Transverse colon (tissue), 4 donors: Measurements from ENCODE around the gene PPP1R7. TPM values are rescaled to one million over a fixed set of nuclear protein-coding genes. Genes with fewer than 3 reads are reported as not detected.
A peak's percentile ranks its signal among the peaks of the same experiment; 100 is the strongest.

Source experiments
- DNase-seq: peaks from one replicate; pipeline ENCODE4 v3.0.0-alpha.2; 2019
- H3K27ac ChIP-seq, 4 donors: fragments of 200-600 bp; sonication (generic); 2 replicates each; pipeline ENCODE4 v1.5.1; 2016 to 2018; ENCODE audit warnings: inconsistent platforms in 4 of 4
- H3K27me3 ChIP-seq: fragments of 200-600 bp; sonication (generic); 2 replicates; pipeline ENCODE4 v1.5.1; 2017; ENCODE audit warnings: inconsistent platforms
- H3K36me3 ChIP-seq, 4 donors: fragments of 200-600 bp; sonication (generic); 2 replicates each; pipeline ENCODE4 v1.5.1; 2017 to 2019; ENCODE audit warnings: inconsistent platforms in 4 of 4
- H3K4me1 ChIP-seq, 4 donors: fragments of 200-600 bp; sonication (generic); 2 replicates each; pipeline ENCODE4 v1.5.1; 2017 to 2020; ENCODE audit warnings: inconsistent platforms in 4 of 4
- H3K4me3 ChIP-seq, 4 donors: fragments of 200-600 bp; sonication (generic); 1 replicate in 1 of 4; 2 replicates in 3 of 4; pipeline versions ENCODE4 v1.5.1 to v1.6.1; 2017 to 2019; ENCODE audit warnings: inconsistent platforms in 4 of 4
- H3K9me3 ChIP-seq, 2 donors: fragments of 200-600 bp; sonication (generic); 2 replicates each; pipeline ENCODE4 v1.5.1; 2017 to 2019; ENCODE audit warnings: inconsistent platforms in 2 of 2
- CTCF ChIP-seq, 5 experiments: fragments of 200-600 bp in 3 of 5; fragments of 450-650 bp in 2 of 5; sonication (generic) in 3 of 5; IDR thresholded peaks; 1 replicate in 2 of 5; 2 replicates in 3 of 5; pipeline ENCODE4 v1.5.1; 2016 to 2017; ENCODE audit warnings: antibody characterized with exemption in 5 of 5, inconsistent platforms in 3 of 5, mild to moderate bottlenecking in 2 of 5, moderate library complexity in 1 of 5
- EP300 ChIP-seq: sonication (generic); formaldehyde crosslinking; IDR thresholded peaks from one replicate; pipeline ENCODE4 v1.6.1; 2017; ENCODE audit warnings: antibody characterized with exemption, low read depth
- POLR2A ChIP-seq: fragments of 450-650 bp; IDR thresholded peaks from one replicate; pipeline ENCODE4 v1.6.1; 2016; ENCODE audit warnings: antibody characterized with exemption, mild to moderate bottlenecking, moderate library complexity
- POLR2AphosphoS5 ChIP-seq, 3 donors: sonication (generic); formaldehyde crosslinking; IDR thresholded peaks; one replicate each; pipeline ENCODE4 v1.6.1; 2016; ENCODE audit warnings: antibody characterized with exemption in 3 of 3
- WGBS, 2 donors: methylation state at CpG; one replicate each; pipeline ENCODE4 v1.1.5; 2018; ENCODE audit warnings: low coverage in 1 of 2; 5-methylcytosine and 5-hydroxymethylcytosine counted together
- in situ Hi-C, 4 donors: fragments of 200-750 bp; cut with MboI; loops; one replicate each; pipeline versions ENCODE4 v1.15.0 to v1.15.1; 2017; ENCODE audit warnings: low sequenced_read_pairs in 3 of 4, low pct_ligation_motif_present in 1 of 4, low pct_unique_long_range_greater_than_20kb in 1 of 4
- intact Hi-C: fragments of 100-400 bp; cut with DNase I; formaldehyde crosslinking; loops from one replicate; pipeline ENCODE4 v1.15.1; 2023; ENCODE audit warnings: low total_unique reads
- total RNA-seq, 4 donors: library from RNA; depleted of rRNA; stranded (reverse); fragments of >200 nt; gene quantifications; one replicate each; pipeline ENCODE4 v1.1.0, GENCODE V29; 2016

PPP1R7 gene
- total RNA-seq, 4 donors from 2014 or later = 10.8 to 84.2 (median 46.5) TPM

- Histone ChIP-seq H3K9me3 (no peaks in the 10 kb centered on the region), H3K4me1 (peaks cover 7 to 18% (median 11%) of the 10 kb centered on the region in 4 donors), H3K27me3 (no peaks in the 10 kb centered on the region), H3K27ac (peak overlapping the region; percentile 39 to 67 (median 54)), H3K36me3 (no peaks in the 10 kb centered on the region), H3K4me3 (peak overlapping the region; percentile 23 to 57 (median 40))
- intact Hi-C loops = no loop called here
- in situ Hi-C loops = no loop called here
- peak; percentile 51 for DNase-seq
- WGBS, 2 donors = 2 to 3% methylated on average over 6 to 24 of the region's 83 CpGs
- TF ChIP-seq CTCF (IDR thresholded peaks at IDR 0.05) (peak in 1 of 5 experiments; percentile 11), EP300 (no peak)
Measured at GRCh38 chr2:241218131-241219029, 68.1 kb downstream of the PPP1R7 start.

GRCh38 chr2:241219030-241219382, 68.7 kb downstream of the PPP1R7 start:
- intact Hi-C loops = no loop called here
- no peaks in the 10 kb centered on the region for H3K27me3 ChIP-seq
- H3K9me3 ChIP-seq = no peaks in the 10 kb centered on the region
- H3K4me3 ChIP-seq = peak overlapping the region in 1 of 4 donors; percentile 57
- H3K4me1 ChIP-seq = peaks cover 7 to 18% (median 13%) of the 10 kb centered on the region in 4 donors
- in situ Hi-C loops = no loop called here
- WGBS, 2 donors = 41 to 47% methylated on average over 4 of the region's 4 CpGs
- H3K36me3 ChIP-seq = no peaks in the 10 kb centered on the region
- no peak for TF ChIP-seq POLR2AphosphoS5 (IDR thresholded peaks at IDR 0.05)
- no peak for TF ChIP-seq CTCF (IDR thresholded peaks at IDR 0.05)
- no peak for TF ChIP-seq EP300
- no peak for TF ChIP-seq POLR2A
- H3K27ac ChIP-seq = no peak overlapping the region
- DNase-seq = no peak

- Histone ChIP-seq H3K4me3 (no peak overlapping the region), H3K36me3 (no peaks in the 10 kb centered on the region), H3K27ac (no peak overlapping the region), H3K9me3 (no peaks in the 10 kb centered on the region), H3K4me1 (peaks cover 7 to 19% (median 15%) of the 10 kb centered on the region in 4 donors), H3K27me3 (no peaks in the 10 kb centered on the region)
- TF ChIP-seq POLR2AphosphoS5 (IDR thresholded peaks at IDR 0.05) = no peak
- 79 to 82% methylated on average over 6 of the region's 6 CpGs for WGBS, 2 donors
- intact Hi-C loops (no loop called here), in situ Hi-C loops (no loop called here)
- DNase-seq = no peak
Measured at GRCh38 chr2:241219856-241220356, 69.6 kb downstream of the PPP1R7 start.

GRCh38 chr2:241223211-241224017, 73.1 kb downstream of the PPP1R7 start:
- DNase-seq = no peak
- intact Hi-C loops (no loop called here), in situ Hi-C loops (no loop called here)

More at GRCh38 chr2:241223211-241224017, 73.1 kb downstream of the PPP1R7 start:
- Histone ChIP-seq H3K9me3 (no peaks in the 10 kb centered on the region), H3K27me3 (no peaks in the 10 kb centered on the region), H3K4me1 (peaks cover 7 to 16% (median 9%) of the 10 kb centered on the region in 4 donors), H3K4me3 (no peak overlapping the region), H3K27ac (no peak overlapping the region), H3K36me3 (peaks cover 0 to 14% (median 4%) of the 10 kb centered on the region in 4 donors)
- no peak for TF ChIP-seq CTCF (IDR thresholded peaks at IDR 0.05)
- no peak for TF ChIP-seq POLR2A
- TF ChIP-seq POLR2AphosphoS5 (IDR thresholded peaks at IDR 0.05) = no peak
- no peak for TF ChIP-seq EP300
- 60 to 70% methylated on average over 5 to 23 of the region's 23 CpGs for WGBS, 2 donors
